DOHH2 (cell line): ENCODE measurements around the gene TXNL4B.

Experiments used
- H3F3A ChIP-seq: fragments of 200-600 bp; sonication (generic), shearing (Covaris generic); 2 replicates; pipeline ENCODE4 v1.6.0; 2016; ENCODE audit warnings: antibody characterized with exemption, mild to moderate bottlenecking; ENCODE audit not compliant: control insufficient read depth, insufficient read depth
- H3K27ac ChIP-seq: fragments of 200-600 bp; sonication (generic); 2 replicates; pipeline ENCODE4 v1.5.1; 2014; ENCODE audit warnings: low read depth, mild to moderate bottlenecking, low read length, moderate library complexity
- H3K27me3 ChIP-seq: fragments of 200-600 bp; sonication (generic); 2 replicates; pipeline ENCODE4 v1.6.1; 2014; ENCODE audit warnings: mild to moderate bottlenecking, low read length, mixed read lengths; ENCODE audit not compliant: control insufficient read depth
- H3K36me3 ChIP-seq: fragments of 200-600 bp; sonication (generic); 2 replicates; pipeline ENCODE4 v1.6.1; 2014; ENCODE audit warnings: mild to moderate bottlenecking, low read length, moderate library complexity, mixed read lengths; ENCODE audit not compliant: control insufficient read depth
- H3K4me1 ChIP-seq: fragments of 200-600 bp; sonication (generic); 2 replicates; pipeline ENCODE4 v1.6.1; 2014; ENCODE audit warnings: mild to moderate bottlenecking, low read length, mixed read lengths; ENCODE audit not compliant: control insufficient read depth
- H3K4me2 ChIP-seq: fragments of 200-600 bp; sonication (generic); 2 replicates; pipeline ENCODE4 v1.6.0; 2014; ENCODE audit warnings: mild to moderate bottlenecking, low read length, moderate library complexity
- H3K4me3 ChIP-seq: fragments of 200-600 bp; sonication (generic); 2 replicates; pipeline ENCODE4 v1.5.1; 2014; ENCODE audit warnings: mild to moderate bottlenecking, low read length, mixed read lengths
- H3K79me2 ChIP-seq: fragments of 200-600 bp; sonication (generic); 2 replicates; pipeline ENCODE4 v1.6.1; 2014; ENCODE audit warnings: mild to moderate bottlenecking, low read length, mixed read lengths; ENCODE audit not compliant: control insufficient read depth
- H3K9me2 ChIP-seq: fragments of 200-600 bp; sonication (generic); replicated peaks from 2 replicates; pipeline ENCODE4 v1.6.1; 2014; ENCODE audit warnings: mild to moderate bottlenecking, low read length, mixed read lengths; ENCODE audit not compliant: control insufficient read depth
- H3K9me3 ChIP-seq: fragments of 200-600 bp; sonication (generic); 2 replicates; pipeline ENCODE4 v1.6.1; 2014; ENCODE audit warnings: antibody characterized with exemption, low read length, mixed read lengths; ENCODE audit not compliant: control insufficient read depth, insufficient read depth
- H4K20me1 ChIP-seq: fragments of 200-600 bp; sonication (generic); 2 replicates; pipeline ENCODE4 v1.6.0; 2014; ENCODE audit warnings: low read depth, mild to moderate bottlenecking, antibody characterized with exemption, low read length, moderate library complexity; ENCODE audit not compliant: control insufficient read depth, insufficient read depth
- CTCF ChIP-seq: fragments of 200-600 bp; sonication (generic); IDR thresholded peaks from one replicate; pipeline ENCODE4 v1.5.1; 2014; ENCODE audit warnings: antibody characterized with exemption, mild to moderate bottlenecking, low read depth, low read length; ENCODE audit not compliant: poor library complexity, severe bottlenecking
- EZH2phosphoT487 ChIP-seq: fragments of 200-600 bp; sonication (generic); IDR thresholded peaks from 2 replicates; pipeline ENCODE4 v1.6.1; 2017; ENCODE audit warnings: borderline replicate concordance, mild to moderate bottlenecking, antibody characterized with exemption, low read length, moderate library complexity, mixed read lengths

The TXNL4B gene

DNA sequence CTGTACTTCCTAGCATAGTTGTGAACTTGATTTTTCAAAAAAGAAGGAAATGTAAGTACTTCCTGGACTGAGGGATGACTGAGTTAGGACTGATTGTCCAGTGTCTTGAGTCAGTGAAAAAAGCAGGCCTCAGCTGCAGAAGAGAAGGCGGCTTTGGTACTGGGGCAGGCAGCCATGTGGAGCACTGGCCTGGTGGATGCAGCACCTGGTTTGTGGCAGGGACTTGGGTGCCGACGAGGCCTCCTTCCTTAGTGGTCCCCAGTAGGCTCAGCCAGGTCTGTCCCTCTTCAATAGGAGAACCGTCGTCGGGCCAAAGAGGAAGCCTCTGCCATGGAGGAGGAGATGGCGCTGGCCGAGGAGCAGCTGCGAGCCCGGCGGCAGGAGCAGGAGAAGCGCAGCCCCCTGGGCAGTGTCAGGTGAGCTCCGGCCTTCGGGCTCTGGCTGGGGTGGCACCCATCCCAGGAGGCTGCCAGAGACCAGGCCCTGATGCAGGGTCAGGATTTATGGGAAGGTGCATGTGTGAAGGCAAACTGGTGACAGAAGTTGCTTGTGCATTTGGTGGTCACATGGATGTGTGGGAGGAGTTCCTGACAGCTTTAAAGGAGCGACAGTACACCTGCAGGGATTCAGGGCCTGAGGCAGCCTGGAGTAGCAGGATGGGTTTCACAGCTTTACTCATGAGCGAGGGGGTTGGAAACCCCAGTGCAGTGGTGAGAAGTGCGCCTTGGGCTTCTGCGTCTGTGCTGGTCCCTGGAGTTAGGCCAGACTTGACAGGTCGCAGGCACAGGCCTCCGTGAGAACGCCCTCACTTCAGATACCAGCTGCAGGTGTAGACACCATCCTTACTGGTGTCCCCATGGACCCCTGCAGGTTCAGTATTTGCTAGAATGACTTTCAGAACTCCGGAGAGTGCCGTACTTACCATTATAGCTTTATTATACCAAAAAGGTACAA lies 17.5 kb upstream of the TXNL4B start:
- Histone ChIP-seq H3K9me3 (no peaks in the 10 kb centered on the region), H4K20me1 (no peaks in the 10 kb centered on the region), H3K27ac (no peak overlapping the region), H3K4me3 (no peak overlapping the region), H3K36me3 (peaks cover 64% of the 10 kb centered on the region), H3K79me2 (no peaks in the 10 kb centered on the region), H3K4me2 (no peak overlapping the region), H3K4me1 (no peaks in the 10 kb centered on the region), H3K27me3 (no peaks in the 10 kb centered on the region), H3K9me2 (no peaks in the 10 kb centered on the region), H3F3A (no peaks in the 10 kb centered on the region)
- TF ChIP-seq EZH2phosphoT487: no peak
- TF ChIP-seq CTCF: no peak

- Histone ChIP-seq H4K20me1 (no peaks in the 10 kb centered on the region), H3F3A (no peaks in the 10 kb centered on the region), H3K4me2 (no peak overlapping the region), H3K9me2 (no peaks in the 10 kb centered on the region), H3K36me3 (peaks cover 73% of the 10 kb centered on the region), H3K27ac (no peak overlapping the region), H3K9me3 (no peaks in the 10 kb centered on the region), H3K27me3 (no peaks in the 10 kb centered on the region), H3K79me2 (no peaks in the 10 kb centered on the region), H3K4me1 (no peaks in the 10 kb centered on the region), H3K4me3 (no peak overlapping the region)
- TF ChIP-seq EZH2phosphoT487 (no peak), CTCF (no peak)
These were observed 16.6 kb upstream of the TXNL4B start for GRCh38 chr16:72109966-72110530.

- no peaks in the 10 kb centered on the region for H3K4me1 ChIP-seq
- H3K9me2 ChIP-seq: no peaks in the 10 kb centered on the region
- H3K36me3 ChIP-seq: peaks cover 81% of the 10 kb centered on the region
- no peak overlapping the region for H3K4me3 ChIP-seq
- no peaks in the 10 kb centered on the region for H3K27me3 ChIP-seq
- H3K9me3 ChIP-seq: no peaks in the 10 kb centered on the region
- no peaks in the 10 kb centered on the region for H3F3A ChIP-seq
- TF ChIP-seq EZH2phosphoT487: no peak
- TF ChIP-seq CTCF: no peak
- H3K4me2 ChIP-seq: no peak overlapping the region
- no peaks in the 10 kb centered on the region for H4K20me1 ChIP-seq
- no peaks in the 10 kb centered on the region for H3K79me2 ChIP-seq
- no peak overlapping the region for H3K27ac ChIP-seq
These were observed 15.9 kb upstream of the TXNL4B start for GRCh38 chr16:72109300-72109699.
